ENCODE data around the gene LECT2.
A peak's percentile ranks its signal among the peaks of the same experiment; 100 is the strongest.

DNA sequence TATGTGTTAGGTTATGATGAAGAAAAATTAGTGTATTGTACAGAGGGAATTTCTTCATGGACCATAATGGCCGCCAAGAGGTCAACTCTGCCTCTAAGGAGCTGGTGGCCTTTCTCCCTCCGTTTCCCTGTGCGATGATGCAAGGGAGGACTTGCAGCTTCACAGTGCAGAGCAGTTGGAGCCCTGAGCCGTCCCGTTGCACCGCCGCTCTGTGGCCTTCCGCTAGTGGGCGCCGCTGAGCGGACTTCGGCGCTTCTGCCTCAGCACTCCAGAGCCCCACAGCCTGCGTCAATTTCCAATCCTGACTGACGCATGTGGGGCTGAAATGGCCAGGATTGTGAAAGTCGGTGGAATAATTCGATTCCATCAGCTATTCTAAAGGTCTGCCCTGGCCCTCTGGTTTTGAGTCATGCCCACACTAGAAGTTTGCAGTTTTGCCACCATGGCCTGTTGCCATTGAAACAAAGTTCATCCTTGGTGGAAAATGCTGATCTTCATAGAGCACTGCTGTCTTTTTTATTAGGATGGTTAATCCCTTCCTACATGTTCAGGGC lies 22.7 kb upstream of the LECT2 start:
- TF ChIP-seq, protein P1, sequence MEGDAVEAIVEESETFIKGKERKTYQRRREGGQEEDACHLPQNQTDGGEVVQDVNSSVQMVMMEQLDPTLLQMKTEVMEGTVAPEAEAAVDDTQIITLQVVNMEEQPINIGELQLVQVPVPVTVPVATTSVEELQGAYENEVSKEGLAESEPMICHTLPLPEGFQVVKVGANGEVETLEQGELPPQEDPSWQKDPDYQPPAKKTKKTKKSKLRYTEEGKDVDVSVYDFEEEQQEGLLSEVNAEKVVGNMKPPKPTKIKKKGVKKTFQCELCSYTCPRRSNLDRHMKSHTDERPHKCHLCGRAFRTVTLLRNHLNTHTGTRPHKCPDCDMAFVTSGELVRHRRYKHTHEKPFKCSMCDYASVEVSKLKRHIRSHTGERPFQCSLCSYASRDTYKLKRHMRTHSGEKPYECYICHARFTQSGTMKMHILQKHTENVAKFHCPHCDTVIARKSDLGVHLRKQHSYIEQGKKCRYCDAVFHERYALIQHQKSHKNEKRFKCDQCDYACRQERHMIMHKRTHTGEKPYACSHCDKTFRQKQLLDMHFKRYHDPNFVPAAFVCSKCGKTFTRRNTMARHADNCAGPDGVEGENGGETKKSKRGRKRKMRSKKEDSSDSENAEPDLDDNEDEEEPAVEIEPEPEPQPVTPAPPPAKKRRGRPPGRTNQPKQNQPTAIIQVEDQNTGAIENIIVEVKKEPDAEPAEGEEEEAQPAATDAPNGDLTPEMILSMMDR (IDR thresholded peaks at IDR 0.05): peak; percentile 42 to 75 (median 62)
- TF ChIP-seq POLR2A (IDR thresholded peaks at IDR 0.05): no peak
